Measurements from ENCODE around the gene ADAMTS17.

DNA sequence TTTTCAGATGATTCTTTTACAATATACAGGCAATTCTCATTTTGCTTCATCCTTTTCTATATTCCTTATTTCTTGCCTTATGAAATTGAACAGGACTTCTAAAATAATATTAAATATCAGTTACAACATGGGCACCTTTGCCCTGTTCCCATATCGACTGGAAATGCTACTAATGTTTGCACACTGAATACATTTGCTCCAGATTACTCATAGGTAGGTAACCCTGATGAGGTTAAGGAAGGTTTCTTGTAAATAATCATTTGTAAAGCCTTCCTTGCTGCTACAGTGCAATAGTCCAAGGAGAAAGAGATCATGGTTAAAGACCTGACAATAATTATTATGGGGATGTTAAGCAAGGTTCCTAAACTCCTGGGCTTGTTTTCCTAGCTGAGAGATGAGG, 175.5 kb downstream of the ADAMTS17 start:
- TF ChIP-seq, protein P1, sequence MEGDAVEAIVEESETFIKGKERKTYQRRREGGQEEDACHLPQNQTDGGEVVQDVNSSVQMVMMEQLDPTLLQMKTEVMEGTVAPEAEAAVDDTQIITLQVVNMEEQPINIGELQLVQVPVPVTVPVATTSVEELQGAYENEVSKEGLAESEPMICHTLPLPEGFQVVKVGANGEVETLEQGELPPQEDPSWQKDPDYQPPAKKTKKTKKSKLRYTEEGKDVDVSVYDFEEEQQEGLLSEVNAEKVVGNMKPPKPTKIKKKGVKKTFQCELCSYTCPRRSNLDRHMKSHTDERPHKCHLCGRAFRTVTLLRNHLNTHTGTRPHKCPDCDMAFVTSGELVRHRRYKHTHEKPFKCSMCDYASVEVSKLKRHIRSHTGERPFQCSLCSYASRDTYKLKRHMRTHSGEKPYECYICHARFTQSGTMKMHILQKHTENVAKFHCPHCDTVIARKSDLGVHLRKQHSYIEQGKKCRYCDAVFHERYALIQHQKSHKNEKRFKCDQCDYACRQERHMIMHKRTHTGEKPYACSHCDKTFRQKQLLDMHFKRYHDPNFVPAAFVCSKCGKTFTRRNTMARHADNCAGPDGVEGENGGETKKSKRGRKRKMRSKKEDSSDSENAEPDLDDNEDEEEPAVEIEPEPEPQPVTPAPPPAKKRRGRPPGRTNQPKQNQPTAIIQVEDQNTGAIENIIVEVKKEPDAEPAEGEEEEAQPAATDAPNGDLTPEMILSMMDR (IDR thresholded peaks at IDR 0.05): no peak
- TF ChIP-seq POLR2AphosphoS5 (IDR thresholded peaks at IDR 0.05) (no peak), EP300 (IDR thresholded peaks at IDR 0.05; ENCODE audit: low read depth) (no peak), POLR2A (IDR thresholded peaks at IDR 0.05) (no peak)
